HG03135 (cell line): ENCODE measurements around the gene MORN1.
A peak's percentile ranks its signal among the peaks of the same experiment; 100 is the strongest.
"Not testable (repeated sequence)": the region's sequence is repeated elsewhere in the genome, so short reads cannot be mapped to it uniquely, and the experiment has no call there.

ENCODE experiments used
- ATAC-seq: cut with Tn5 transposase; IDR thresholded peaks from one replicate; pipeline ENCODE4 v1.9.1; 2021; ENCODE audit warnings: mild to moderate bottlenecking, moderate library complexity; ENCODE audit not compliant: unreplicated experiment

MORN1 gene

DNA sequence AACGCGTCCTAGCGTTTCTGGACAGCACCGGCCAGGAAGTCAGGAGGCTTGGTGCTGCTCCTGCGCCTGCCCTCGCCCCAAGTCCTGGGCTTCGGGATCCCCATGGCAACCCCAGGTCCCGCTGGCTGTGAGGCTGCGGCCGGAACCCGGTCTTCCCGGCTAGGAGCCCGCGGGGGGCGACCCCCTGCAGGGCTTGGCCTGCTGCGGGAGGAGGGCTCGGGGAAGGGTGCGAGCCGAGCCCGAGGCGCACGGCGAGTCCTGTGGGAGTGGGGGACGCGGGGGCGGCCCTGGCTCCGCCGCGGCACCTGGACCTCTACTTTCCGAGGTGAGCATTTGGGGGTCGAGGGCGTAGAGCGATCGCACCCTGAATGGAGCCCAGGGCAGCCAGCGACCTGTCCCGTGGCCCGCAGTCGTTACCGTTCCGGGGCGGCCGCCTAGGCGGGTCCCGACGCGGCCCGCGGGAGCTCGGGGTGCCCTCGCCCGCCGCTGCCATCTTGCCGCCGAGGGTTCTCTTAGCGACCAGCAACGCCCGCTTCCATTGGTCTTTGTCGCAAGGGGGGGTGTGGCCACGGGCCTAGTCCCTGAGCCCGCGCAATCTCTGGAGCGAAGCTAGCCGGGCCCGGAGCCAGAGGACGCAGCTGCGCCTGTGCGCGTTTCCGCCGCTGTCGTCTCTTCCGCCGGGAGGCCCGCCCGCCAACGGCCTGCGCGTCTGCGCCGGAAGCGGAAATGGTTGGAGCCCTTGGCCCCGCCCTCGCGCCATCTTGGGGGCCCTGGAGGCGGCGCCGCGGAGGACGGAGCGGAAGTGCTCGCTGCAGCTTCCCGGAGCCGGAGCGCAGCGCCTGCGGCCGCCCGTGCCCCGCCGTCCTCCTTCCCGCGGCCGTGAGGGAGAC, at the start of gene MORN1, which contains the start of gene RER1:
TSS of gene MORN1 (minus strand) at position 514 of the 890 bp plus-strand sequence. CDS start at position 493, 21 bp downstream.
TSS of gene RER1 (plus strand) at position 801 of the 890 bp plus-strand sequence. CDS start 3,950 bp downstream, outside the sequence.
- peak; percentile 92 for ATAC-seq

DNA sequence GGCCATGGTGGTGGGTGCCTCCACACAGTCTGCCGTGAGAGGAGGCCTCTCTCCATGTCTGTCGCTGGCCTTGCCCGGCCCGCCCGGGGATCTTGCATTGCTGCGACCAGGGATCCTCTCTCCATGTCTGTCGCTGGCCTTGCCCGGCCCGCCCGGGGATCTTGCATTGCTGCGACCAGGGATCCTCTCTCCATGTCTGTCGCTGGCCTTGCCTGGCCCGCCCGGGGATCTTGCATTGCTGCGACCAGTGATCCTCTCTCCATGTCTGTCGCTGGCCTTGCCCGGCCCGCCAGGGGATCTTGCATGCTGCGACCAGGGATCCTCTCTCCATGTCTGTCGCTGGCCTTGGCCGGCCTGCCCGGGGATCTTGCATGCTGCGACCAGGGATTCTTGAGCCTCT, 49.0 kb upstream of the MORN1 start:
- ATAC-seq, result not testable (repeated sequence)

DNA sequence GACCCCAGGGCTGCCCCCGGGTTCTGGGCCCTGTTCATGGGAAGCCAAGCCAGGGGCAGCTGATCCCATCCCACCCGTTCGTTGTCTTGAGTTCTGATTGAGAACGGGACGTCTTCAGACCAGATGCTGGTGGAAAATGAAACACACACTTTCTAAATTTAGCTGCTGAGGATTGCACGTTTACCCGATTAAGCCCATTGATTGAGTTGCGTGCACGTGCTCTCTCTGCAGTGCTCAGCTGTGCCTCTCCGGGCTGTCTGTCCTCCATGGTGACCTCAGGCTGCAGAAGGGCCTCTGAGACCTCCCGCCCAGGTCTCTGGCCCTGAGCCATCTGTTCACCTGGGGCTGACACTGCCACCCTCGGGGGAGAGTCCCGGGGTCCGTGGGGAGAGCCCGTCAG, 48.0 kb upstream of the MORN1 start:
- no peak for ATAC-seq

DNA sequence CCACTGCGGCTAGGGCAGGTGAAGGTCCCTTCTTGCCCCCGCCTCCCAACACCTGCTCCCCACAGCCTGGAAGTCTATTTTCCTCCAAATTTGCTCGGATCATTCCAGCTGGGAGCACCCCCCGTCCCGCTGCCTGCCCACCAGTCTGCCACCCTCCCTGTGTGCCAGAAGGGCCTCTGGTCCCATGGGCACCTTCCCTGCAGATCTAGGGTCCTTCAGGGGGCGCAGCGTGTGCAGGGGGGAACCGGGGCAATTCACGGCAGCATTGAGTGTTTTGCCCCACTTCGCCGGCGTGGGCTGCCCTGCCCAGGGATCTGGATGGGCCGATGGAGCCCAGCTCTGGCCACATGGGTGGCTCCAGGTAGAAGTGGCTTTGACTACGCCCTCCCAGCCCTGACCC, 47.3 kb upstream of the MORN1 start:
- no peak for ATAC-seq

DNA sequence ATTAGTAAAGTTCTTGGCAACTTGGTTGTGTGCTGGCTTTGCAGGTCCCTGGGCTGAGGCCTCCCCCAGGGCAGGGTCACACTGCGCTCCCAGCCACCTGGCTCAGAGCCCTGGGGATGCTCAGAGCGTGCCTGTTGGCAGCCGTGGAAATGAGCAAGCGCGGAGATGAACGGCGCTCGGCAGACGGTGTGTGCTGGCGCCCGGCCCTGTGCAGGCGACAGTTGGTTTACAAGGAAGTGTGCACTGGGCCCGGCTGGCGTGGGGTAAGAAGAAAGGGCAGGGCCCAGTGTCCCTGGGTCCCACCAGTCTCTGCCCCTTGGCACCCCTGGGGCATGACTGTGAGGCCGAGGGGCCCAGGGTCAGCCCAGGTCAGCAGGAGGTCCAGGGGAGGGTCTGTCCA, 46.7 kb upstream of the MORN1 start:
- no peak for ATAC-seq

DNA sequence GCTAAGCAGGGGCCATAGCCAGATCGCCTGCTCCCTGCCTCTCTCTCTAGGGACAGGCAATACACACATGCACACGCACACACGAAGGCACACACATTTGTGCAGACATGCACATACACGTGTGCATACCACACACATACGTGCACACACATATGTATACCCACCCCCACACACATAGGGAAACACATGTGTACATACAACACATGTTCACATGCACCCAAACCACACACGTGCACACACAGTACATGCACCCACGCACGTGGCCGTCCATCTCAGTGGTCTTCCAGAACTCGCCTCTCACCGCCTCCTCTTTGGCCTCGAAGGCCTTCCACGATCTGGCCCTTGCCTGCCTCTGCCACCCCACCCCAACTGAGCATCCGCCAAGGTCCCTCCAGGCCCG, 46.3 kb upstream of the MORN1 start:
- ATAC-seq, result no peak

DNA sequence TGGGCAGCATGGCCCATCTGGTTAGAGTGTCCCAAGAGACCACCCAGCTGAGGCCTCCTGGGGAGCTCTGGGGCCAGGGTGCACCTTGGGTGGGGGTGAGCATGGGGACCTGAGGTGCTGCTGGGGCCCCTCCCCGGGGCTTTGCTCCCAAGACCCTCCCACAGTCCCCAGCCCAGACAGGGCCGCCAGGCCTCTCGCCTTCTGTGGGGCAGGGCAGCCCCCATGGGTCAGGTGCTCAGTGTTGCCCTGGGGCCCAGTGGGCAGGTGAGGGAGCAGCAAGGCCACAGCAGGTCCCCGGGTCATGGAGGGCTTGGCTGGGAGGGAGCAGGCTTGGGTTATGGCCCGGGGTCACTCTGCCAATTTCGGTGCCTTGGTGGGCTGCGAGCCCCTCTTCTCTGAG, 45.5 kb upstream of the MORN1 start:
- no peak for ATAC-seq

DNA sequence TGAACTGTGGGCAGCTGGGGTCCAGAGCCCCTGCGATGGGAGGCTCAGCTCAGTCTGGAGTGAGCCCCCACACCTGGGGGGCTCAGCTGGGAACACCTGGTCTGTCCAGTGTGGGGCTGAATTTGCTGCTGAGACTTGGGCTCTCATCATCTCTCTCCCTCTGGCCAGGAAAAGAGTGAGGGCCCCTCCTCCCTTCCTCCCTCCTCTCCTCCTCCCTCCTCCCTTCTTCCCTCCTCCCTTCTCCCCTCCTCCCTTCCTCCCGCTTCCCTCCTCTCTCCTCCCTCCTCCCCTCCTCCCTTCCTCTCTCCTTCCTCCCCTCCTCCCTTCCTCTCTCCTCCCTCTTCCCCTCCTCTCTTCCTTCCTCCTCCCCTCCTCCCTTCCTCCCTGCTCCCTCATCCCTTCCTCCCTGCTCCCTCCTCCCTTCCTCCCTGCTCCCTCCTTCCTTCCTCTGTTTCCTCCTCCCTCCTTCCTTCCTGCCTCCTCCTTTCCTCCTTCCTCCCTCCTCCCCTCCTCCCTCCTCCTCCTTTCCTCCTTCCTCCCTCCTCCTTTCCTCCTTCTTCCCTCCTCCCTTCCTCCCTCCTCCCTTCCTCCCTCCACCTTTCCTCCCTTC, 44.5 kb upstream of the MORN1 start:
- no peak for ATAC-seq

DNA sequence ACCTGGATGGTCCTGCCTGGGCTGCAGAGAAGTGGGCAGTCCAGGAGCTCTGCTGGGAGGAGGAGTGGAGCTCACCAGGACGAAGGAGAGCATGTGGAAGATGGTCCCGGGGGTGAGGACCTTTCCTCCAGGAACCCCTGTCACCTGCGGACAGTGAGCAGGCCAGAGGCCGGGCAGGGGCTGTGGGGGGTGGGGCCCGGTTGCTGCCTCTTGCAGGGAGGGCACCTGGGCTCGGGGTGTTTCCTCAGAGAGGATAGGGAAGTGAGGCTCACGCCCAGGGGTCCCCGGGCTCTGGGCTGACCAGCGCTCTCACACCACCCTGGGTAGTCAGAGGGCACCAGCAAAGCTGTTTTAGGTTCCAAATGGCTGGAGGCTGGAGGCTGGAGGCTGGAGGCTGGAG, 43.7 kb upstream of the MORN1 start:
- ATAC-seq, result no peak

DNA sequence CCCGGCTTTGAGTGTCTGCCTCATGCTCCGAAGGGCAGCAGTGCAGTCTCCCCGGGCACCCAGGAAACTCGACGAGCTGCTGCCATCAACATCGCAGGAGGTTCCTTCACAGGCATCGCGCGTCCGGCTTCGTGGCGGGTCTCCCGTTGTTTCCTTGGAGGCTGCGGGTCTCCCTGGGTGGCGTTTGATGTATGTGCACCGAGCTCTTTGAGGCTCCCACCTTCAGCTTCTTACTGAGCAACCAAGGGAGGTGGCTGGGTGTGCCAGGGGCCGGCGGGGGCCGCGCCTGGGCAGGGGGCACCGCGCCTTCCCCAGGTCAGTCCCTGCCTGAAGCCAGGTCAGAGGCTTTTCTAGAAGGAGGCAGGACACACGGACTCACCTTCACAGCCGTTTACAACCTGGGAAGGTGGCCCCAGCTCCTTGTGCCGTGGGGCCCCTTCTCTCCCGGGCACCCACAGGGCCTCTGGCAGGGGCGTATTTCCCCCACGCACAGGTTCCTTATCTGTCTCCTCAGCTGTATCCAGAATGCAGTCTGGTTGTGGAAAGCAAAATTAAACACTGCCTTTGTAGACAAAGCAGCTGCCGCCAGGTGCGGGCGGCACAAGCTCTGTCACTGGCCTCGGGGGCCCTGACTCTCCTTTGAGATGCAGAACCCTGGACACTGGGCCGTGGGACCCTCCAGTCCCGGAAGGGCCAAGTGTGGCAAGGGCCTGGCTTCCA, 42.7 kb upstream of the MORN1 start:
- ATAC-seq, result no peak

DNA sequence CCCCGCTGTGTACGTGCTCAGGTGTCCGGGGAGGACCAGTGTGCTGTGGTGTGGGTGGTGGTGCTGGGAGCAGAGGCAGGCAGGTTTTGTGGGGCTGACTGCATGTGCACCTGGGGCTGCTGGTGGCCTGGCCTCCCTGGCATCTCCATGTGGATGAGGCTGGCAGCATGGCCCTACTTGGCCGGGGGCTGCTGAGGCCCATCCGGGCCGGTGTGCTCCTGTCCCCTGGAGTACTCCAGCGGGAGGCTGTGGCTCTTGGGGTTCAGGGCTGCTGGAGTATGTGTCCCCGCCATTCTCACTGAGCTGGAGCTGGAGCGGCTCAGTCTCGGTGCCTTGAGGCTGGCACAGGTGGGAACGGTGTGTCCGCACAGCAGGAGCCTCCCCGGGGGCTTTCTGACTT, 41.8 kb upstream of the MORN1 start:
- ATAC-seq, result no peak

DNA sequence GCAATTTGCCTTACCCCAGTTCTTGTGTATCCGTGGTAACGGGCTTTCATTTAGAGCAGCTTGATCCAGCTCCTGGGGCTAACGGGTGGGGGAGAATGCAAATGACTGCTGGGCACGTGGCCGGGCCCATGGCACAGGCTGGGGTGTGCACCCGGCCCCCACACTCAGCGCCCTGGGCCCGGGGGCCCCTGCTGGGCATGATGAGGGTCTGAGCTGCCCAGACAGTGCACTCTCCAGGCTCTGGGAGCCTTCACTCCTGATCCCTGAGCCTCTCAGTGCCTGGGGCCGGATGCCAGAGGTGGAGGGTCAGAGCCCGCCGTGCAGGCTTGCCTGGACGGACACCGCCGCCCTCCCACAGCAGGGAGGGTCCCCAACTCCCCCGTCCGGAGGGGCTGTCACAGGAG, 41.1 kb upstream of the MORN1 start:
- ATAC-seq, result no peak

DNA sequence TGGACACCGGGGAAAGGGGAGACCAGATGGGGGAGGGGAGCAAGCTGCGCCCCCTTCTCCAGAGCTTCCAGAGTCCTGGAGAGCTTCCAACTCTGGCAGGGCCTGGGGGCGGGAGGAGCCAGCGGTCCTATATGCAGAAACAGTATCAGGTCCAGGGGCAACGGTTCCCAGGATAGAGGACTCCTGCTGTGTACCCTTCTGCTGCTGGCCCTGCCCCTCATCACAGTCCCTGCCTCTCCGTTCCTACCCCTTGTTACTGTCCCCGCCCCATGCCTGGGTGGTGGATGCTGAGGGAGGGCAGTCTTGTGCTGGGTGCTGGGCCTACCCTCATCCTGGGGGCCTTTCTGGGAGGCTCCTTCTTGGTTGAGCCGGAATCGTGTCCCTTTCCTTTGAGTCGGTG, 40.2 kb upstream of the MORN1 start:
- ATAC-seq, result no peak

DNA sequence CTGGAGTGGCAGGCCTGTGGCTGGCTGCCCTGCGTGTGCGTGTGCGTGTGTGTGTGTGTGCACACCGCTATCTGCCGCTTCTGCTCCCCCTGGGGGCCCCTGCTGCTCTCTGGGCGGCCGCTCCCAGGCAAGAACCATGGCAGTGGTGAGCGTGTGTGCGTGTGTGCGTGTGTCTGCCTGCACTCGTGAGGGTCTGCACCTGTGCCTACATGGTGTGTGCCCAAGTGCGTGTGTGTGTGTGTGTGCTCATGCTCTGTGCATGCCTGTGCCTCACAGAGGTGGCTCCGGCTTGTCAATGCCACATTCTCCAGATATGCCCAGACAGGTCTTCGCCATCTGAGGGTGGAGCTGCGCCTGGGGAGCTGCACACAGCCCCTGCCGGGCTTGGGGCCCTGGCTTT, 39.7 kb upstream of the MORN1 start:
- no peak for ATAC-seq

DNA sequence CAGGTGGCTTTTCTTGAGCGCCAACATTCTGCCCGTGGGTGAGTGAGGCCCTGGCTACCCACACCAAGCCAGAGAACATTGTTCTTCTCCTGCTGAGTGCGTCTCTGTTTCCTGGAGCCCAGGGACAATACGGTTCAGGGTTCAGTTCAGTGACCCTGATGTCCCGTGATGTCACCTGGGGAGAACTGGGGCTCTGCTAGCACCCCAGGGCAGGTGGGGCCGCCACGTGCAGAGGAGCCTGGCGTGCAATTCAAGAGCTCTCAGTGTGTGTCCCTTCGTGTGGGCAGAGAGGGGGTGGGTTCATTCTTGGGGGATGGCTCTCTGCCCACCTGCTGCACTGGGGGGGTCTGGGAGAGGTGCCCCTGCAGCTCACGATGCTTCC, 39.2 kb upstream of the MORN1 start:
- no peak for ATAC-seq

DNA sequence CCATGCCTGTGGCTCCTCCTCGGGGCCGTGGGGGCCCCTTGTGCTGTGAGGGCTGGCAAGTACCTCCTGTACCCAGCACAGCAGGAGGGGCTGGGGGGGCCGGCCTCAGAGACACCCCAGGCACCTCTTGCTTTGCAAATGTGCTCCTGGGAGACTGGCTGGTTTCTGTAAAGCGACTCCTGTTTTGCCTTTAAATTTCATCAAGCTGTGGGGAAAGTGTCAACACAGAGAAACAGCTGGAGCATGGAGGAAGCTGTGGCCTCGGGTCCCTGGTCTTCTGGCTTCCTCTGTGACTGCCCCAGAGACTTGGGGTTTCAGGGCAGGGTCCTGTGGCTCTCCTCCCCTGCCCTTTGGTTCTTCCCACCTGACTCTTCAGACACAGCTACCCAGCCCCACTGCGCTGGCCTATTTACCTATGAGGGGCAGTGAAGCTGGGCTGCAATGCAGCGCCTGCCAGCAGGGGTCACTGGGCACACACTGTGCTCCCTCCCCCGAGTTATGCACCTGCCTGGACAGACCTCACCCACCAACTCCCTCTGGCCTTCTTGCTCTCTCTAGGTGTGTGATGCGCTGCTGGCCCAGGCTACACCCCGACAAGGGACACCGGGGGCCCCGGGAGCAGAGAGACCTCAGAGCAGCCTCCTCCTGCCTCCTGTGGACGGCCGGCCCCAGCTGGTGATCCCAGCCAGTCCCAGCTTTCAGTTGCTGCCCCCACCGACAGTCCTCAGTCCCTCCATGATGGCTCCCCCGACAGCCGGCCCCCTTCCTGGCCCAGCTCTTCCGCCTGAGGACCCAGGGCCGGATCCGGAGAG, 38.6 kb upstream of the MORN1 start:
- ATAC-seq, result no peak

DNA sequence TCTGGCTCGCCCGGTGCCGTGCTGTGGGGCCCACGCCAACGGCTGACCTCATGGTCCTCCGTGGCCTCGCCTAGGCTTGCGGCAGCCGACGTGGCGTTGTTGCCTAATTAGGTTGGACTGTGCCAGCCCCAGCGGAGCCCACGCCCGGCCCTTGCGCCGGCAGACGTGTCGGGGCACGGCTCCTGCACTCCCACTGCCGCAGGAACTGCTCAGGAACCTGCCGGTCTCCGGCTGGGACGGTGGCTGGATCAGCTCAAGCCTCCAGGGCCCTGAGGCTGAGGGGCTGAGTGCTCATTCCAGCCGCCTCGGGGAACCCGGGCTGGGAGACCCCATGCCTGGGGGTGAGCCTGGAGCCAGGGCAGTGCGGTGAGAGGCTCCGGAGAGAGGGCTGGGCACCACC, 37.1 kb upstream of the MORN1 start:
- no peak for ATAC-seq

DNA sequence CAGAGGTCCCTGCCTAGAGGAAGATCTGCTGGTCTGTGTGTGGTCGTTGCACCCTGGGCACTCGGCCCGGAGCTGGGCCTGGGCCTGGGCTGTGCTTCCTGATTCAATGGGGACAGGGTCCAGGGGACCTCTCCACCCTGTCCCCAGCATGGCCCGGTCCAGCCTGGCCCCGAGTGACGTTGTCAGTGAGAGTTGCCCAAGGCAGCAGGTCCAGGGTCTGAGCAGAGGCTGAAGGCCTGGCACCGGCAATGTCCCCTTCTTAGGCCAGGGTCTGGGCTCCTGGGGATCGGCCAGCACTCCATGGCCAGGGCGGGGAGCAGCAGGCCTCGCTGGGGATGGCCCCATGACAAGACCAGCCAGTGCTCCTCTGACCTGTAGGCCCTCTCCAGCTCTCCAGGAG, 36.6 kb upstream of the MORN1 start:
- no peak for ATAC-seq

DNA sequence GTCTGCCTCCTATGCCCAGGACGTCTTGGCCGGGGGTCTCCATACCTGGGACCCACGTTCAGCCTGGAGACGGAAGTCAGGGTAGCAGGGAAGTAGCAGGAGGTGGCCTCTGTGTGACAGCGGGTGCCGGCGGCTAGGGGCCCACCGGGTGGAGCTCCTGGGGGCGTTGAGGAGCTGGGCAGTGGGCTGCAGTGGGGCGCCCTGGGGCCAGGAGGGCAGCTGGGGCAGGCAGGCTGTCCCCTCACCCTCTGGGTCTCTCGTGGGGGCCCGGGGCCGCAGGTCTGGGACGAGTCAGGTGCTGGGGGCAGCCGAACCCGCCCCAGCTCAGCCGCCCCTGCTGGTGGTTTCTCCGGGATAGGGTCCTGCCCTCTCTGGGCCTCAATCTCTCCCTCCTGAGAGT, 35.7 kb upstream of the MORN1 start:
- no peak for ATAC-seq

DNA sequence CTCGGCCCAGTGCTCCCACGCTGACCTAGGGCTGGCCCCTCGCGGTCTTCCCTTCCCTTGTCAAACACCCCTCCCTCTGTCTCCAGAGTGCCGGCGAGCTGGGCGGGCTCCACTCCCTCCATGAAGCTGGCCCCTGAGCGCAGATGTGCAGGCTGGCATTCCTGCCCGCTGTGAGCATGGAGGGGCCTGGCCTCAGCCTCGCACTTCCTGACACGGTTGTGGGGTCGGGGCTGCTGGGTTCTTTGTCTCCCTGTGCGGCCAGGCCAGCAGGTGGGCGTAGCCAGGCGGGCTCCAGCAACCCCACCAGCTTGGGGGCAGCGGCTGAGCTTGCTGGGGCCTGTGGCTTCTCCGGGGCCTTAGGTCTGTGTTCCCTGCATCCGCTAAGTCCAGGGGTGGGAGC, 35.2 kb upstream of the MORN1 start:
- no peak for ATAC-seq

DNA sequence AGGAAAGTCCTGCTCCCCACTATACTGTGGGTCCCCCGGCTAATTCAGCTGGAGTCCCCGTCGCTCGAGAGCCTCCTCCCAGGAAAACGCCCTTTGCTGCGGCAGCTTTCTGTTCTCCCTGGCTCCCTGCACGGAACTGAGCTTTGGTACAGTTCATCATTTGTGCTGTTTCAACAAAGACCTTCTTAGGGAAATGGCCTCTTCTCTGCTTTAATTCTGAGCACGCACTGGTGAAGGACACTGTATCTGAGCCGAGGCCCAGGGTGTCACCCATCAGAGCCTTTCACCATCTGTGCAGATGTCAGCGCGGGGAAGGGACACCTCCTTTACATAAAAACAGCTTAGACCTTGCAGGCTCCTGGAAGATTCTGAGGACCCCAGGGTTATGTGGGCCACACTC, 34.5 kb upstream of the MORN1 start:
- ATAC-seq, result no peak
